ENCODE results near the gene ZNF628. TPM values are rescaled to one million over a fixed set of nuclear protein-coding genes. Genes with fewer than 3 reads are reported as not detected.

The ZNF628 gene
- total and polyA plus RNA-seq, 2 donors (not counting 1 experiment from before 2014, with no cell fraction given): 13.3 to 18.3 TPM

DNA sequence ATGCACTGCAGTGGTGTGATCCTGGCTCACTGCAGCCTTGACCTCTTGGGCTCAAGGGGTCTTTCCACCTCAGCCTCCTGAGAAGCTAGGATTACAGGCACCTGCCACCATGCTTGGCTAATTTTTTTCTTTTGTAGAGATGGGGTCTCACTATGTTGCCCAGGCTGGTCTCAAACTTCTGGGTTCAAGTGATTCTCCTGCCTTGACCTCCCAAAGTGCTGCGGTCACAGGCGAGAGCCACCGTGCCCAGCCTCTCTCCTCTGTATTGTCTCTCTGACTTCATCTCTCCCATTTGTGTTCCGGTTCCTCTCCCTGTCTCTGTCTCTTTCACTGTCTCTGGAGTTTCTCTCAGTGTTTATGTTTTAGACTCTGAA, 10.2 kb upstream of the ZNF628 start:
- Histone ChIP-seq H3K27me3 (replicated peaks in 1 of 4; ENCODE audit: control extremely low read depth in 1 of 4, control insufficient read depth in 3 of 4, insufficient read depth in 4 of 4, low read length in 3 of 4) (no peaks in the 10 kb centered on the region), H3K9me3 (ENCODE audit: control extremely low read depth in 1 of 3, control insufficient read depth in 2 of 3, insufficient read depth in 1 of 3, low read length in 2 of 3) (peaks cover 0 to 3% (median 0%) of the 10 kb centered on the region in 3 donors), H3K4me1 (ENCODE audit: control insufficient read depth in 2 of 2, insufficient read depth in 2 of 2, low read length in 2 of 2) (peaks cover 9 to 14% of the 10 kb centered on the region in 2 donors), H2AFZ (ENCODE audit: insufficient read depth, low read depth, low read length, poor library complexity, severe bottlenecking) (no peak overlapping the region), H3K79me2 (ENCODE audit: control insufficient read depth, insufficient read depth, low read length) (no peaks in the 10 kb centered on the region), H3K9ac (ENCODE audit: low read length) (no peak overlapping the region), H3K36me3 (replicated peaks in 1 of 2; ENCODE audit: control extremely low read depth in 1 of 2, control insufficient read depth in 1 of 2, extremely low read depth in 1 of 2, insufficient read depth in 2 of 2, low read length in 1 of 2) (no peaks in the 10 kb centered on the region), H4K20me1 (ENCODE audit: control insufficient read depth, insufficient read depth, low read length, poor library complexity, severe bottlenecking) (no peaks in the 10 kb centered on the region), H3K4me2 (replicated peaks; ENCODE audit: low read depth, low read length, poor library complexity, severe bottlenecking) (no peak overlapping the region), H3K27ac (ENCODE audit: low read length in 2 of 2) (no peak overlapping the region), H3K4me3 (ENCODE audit: control extremely low read depth in 1 of 5, extremely low read depth in 1 of 5, insufficient read depth in 1 of 5, low read depth in 2 of 5, low read length in 4 of 5) (no peak overlapping the region)
- no peaks in the 10 kb centered on the region for H3K9me3 Mint-ChIP-seq (ENCODE audit: insufficient read depth)
- DNase-seq (no peak), ATAC-seq (ENCODE audit: low read depth) (no peak)
- H3K27me3 Mint-ChIP-seq: no peaks in the 10 kb centered on the region
- POLR2A ChIA-PET: interaction anchor here (1.1 kb wide), 1 partner anchor 10 kb away, joined by 5 read pairs; the partner anchor contains the start of gene ZNF628
- CTCF ChIA-PET: interaction anchor here (1.0 to 4.1 kb wide), 13 partner anchors 11 to 325 kb away, joined by 3 to 70 read pairs (median 9); partner anchors contain the start of genes PPP6R1, SSC5D, TMEM238 and ZNF628
- no peak for TF ChIP-seq EZH2 (IDR thresholded peaks at IDR 0.05; ENCODE audit: borderline replicate concordance, insufficient read depth, low read depth, low read length, poor library complexity, severe bottlenecking)
- TF ChIP-seq, protein P1, sequence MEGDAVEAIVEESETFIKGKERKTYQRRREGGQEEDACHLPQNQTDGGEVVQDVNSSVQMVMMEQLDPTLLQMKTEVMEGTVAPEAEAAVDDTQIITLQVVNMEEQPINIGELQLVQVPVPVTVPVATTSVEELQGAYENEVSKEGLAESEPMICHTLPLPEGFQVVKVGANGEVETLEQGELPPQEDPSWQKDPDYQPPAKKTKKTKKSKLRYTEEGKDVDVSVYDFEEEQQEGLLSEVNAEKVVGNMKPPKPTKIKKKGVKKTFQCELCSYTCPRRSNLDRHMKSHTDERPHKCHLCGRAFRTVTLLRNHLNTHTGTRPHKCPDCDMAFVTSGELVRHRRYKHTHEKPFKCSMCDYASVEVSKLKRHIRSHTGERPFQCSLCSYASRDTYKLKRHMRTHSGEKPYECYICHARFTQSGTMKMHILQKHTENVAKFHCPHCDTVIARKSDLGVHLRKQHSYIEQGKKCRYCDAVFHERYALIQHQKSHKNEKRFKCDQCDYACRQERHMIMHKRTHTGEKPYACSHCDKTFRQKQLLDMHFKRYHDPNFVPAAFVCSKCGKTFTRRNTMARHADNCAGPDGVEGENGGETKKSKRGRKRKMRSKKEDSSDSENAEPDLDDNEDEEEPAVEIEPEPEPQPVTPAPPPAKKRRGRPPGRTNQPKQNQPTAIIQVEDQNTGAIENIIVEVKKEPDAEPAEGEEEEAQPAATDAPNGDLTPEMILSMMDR (IDR thresholded peaks at IDR 0.05): no peak
- intact Hi-C loops (cut with micrococcal nuclease): no loop called here
- H3K27ac Mint-ChIP-seq: no peak overlapping the region
- no peak overlapping the region for H3K4me3 Mint-ChIP-seq
- peaks cover 13% of the 10 kb centered on the region for H3K4me1 Mint-ChIP-seq
- 100% methylated on average over 4 of the region's 4 CpGs for WGBS (ENCODE audit: insufficient coverage)

DNA sequence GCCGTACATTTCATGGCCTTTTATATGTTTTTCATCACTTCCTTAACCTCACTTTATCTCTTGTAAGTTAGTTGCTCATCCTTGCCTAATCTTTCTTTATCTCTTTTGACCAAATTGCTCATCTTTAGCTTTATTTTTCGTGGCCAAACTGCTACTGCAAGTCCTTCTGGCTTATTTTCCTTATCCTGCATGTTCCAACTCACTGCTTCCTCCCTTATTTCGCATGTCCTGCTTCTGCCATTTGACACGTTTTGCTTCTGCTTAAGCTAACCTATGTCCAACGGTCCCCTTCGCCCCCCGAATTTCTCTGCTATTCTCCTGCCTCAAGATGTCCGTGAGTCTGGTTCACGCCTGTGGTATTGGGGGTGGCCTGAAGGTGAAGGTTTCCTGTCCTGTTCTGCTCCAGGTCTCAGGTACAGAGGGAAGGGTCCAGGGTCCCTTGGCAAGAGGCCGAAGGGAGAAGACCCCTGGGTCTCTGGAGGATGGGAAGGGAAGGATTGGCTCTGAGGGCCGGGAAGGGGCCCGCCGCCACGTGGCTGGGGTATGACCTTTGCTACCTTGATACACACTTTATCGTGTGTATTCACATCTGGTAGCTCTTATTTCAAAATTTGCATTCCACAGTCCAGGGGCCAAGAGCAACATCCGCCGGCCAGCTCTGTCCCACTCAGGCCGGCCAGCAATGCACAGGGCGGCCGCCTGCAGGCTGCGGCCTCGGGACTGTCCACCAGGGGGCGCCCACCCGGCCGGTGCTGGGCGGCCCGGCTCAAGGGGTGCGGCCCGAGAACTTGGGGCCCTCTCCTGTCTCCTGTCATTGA, 9.0 kb upstream of the ZNF628 start:
- peaks cover 4 to 7% of the 10 kb centered on the region in 2 donors for H3K4me1 ChIP-seq (ENCODE audit: control insufficient read depth in 2 of 2, insufficient read depth in 2 of 2, low read length in 2 of 2)
- TF ChIP-seq EZH2 (IDR thresholded peaks at IDR 0.05; ENCODE audit: borderline replicate concordance, insufficient read depth, low read depth, low read length, poor library complexity, severe bottlenecking): no peak
- TF ChIP-seq, protein P1 (IDR thresholded peaks at IDR 0.05): peak; percentile 99
- no peaks in the 10 kb centered on the region for H3K27me3 ChIP-seq (replicated peaks in 1 of 4; ENCODE audit: control extremely low read depth in 1 of 4, control insufficient read depth in 3 of 4, insufficient read depth in 4 of 4, low read length in 3 of 4)
- Mint-ChIP-seq H3K9me3 (ENCODE audit: insufficient read depth) (no peaks in the 10 kb centered on the region), H3K27me3 (no peaks in the 10 kb centered on the region), H3K27ac (no peak overlapping the region), H3K4me1 (peaks cover 6% of the 10 kb centered on the region), H3K4me3 (no peak overlapping the region)
- CTCF ChIA-PET: interaction anchor here (0.7 to 4.1 kb wide), 31 partner anchors 9 to 327 kb away, joined by 3 to 70 read pairs (median 5); partner anchors contain the start of genes CCDC106, FIZ1, PPP6R1 and SSC5D
- intact Hi-C loops (cut with micrococcal nuclease): loop anchor here (1.0 kb wide), 2 partner anchors 37 to 164 kb away; no protein-coding TSS in a partner anchor
- H4K20me1 ChIP-seq (ENCODE audit: control insufficient read depth, insufficient read depth, low read length, poor library complexity, severe bottlenecking): no peaks in the 10 kb centered on the region
- POLR2A ChIA-PET: interaction anchor here (0.9 to 1.6 kb wide), 3 partner anchors 9 to 157 kb away, joined by 5 to 10 read pairs (median 5); partner anchors contain the start of genes ZNF628 and ZNF784
- no peaks in the 10 kb centered on the region for H3K9me3 ChIP-seq (ENCODE audit: control extremely low read depth in 1 of 3, control insufficient read depth in 2 of 3, insufficient read depth in 1 of 3, low read length in 2 of 3)
- ATAC-seq (ENCODE audit: low read depth) (peak; percentile 99), DNase-seq (peak; percentile 79)
- peak overlapping the region; percentile 62 for H2AFZ ChIP-seq (ENCODE audit: insufficient read depth, low read depth, low read length, poor library complexity, severe bottlenecking)
- H3K79me2 ChIP-seq (ENCODE audit: control insufficient read depth, insufficient read depth, low read length): no peaks in the 10 kb centered on the region
- H3K36me3 ChIP-seq (replicated peaks in 1 of 2; ENCODE audit: control extremely low read depth in 1 of 2, control insufficient read depth in 1 of 2, extremely low read depth in 1 of 2, insufficient read depth in 2 of 2, low read length in 1 of 2): no peaks in the 10 kb centered on the region
- no peak overlapping the region for H3K4me3 ChIP-seq (ENCODE audit: control extremely low read depth in 1 of 5, extremely low read depth in 1 of 5, insufficient read depth in 1 of 5, low read depth in 2 of 5, low read length in 4 of 5)
- peak overlapping the region; percentile 53 for H3K4me2 ChIP-seq (replicated peaks; ENCODE audit: low read depth, low read length, poor library complexity, severe bottlenecking)
- no peak overlapping the region for H3K9ac ChIP-seq (ENCODE audit: low read length)
- no peak overlapping the region for H3K27ac ChIP-seq (ENCODE audit: low read length in 2 of 2)
- 35% methylated on average over 25 of the region's 29 CpGs for WGBS (ENCODE audit: insufficient coverage)
